KMS-11 (cell line): Measurements from ENCODE around the gene ERCC3.
"Not testable (repeated sequence)": the region's sequence is repeated elsewhere in the genome, so short reads cannot be mapped to it uniquely, and the experiment has no call there.

ENCODE experiments used
- H2AFZ ChIP-seq: fragments of 200-600 bp; sonication (generic); 2 replicates; pipeline ENCODE4 v1.6.1; 2016; ENCODE audit warnings: antibody characterized with exemption, mixed run types, low read depth
- H3K27ac ChIP-seq: fragments of 200-600 bp; sonication (generic); 2 replicates; pipeline ENCODE4 v1.6.1; 2016; ENCODE audit warnings: mild to moderate bottlenecking, mixed run types
- H3K27me3 ChIP-seq: fragments of 200-600 bp; sonication (generic); 2 replicates; pipeline ENCODE4 v1.6.1; 2017; ENCODE audit warnings: mild to moderate bottlenecking, low read depth, mixed run types, moderate library complexity; ENCODE audit not compliant: insufficient read depth
- H3K36me3 ChIP-seq: fragments of 200-600 bp; sonication (generic); 2 replicates; pipeline ENCODE4 v1.6.1; 2017; ENCODE audit warnings: mild to moderate bottlenecking, mixed run types; ENCODE audit not compliant: insufficient read depth
- H3K4me1 ChIP-seq: fragments of 200-600 bp; sonication (generic); 2 replicates; pipeline ENCODE4 v1.6.1; 2016; ENCODE audit warnings: mild to moderate bottlenecking, low read depth, mixed run types; ENCODE audit not compliant: poor library complexity, severe bottlenecking
- H3K4me2 ChIP-seq: fragments of 200-600 bp; sonication (generic); 2 replicates; pipeline ENCODE4 v1.7.0; 2016; ENCODE audit warnings: mild to moderate bottlenecking, mixed run types
- H3K4me3 ChIP-seq: fragments of 200-600 bp; sonication (generic); IDR thresholded peaks from 2 replicates; pipeline ENCODE4 v1.6.1; 2017; ENCODE audit warnings: low read depth, low read length, mixed read lengths; ENCODE audit not compliant: insufficient read depth
- H3K79me2 ChIP-seq: fragments of 200-600 bp; sonication (generic); 2 replicates; pipeline ENCODE4 v1.6.1; 2016; ENCODE audit warnings: low read depth, mixed run types; ENCODE audit not compliant: insufficient read depth
- H3K9ac ChIP-seq: fragments of 200-600 bp; sonication (generic); 2 replicates; pipeline ENCODE4 v1.6.1; 2016; ENCODE audit warnings: mild to moderate bottlenecking, mixed run types
- H4K20me1 ChIP-seq: fragments of 200-600 bp; sonication (generic); 2 replicates; pipeline ENCODE4 v1.6.1; 2016; ENCODE audit warnings: mild to moderate bottlenecking, mixed run types; ENCODE audit not compliant: insufficient read depth
- TF ChIP-seq, protein P1 (sequence below): fragments of 200-600 bp; sonication (generic); conservative IDR thresholded peaks from 2 replicates; pipeline ENCODE4 v1.6.1; 2017; ENCODE audit warnings: low read depth, mild to moderate bottlenecking, antibody characterized with exemption, low read length, moderate library complexity, mixed read lengths

The ERCC3 gene

DNA sequence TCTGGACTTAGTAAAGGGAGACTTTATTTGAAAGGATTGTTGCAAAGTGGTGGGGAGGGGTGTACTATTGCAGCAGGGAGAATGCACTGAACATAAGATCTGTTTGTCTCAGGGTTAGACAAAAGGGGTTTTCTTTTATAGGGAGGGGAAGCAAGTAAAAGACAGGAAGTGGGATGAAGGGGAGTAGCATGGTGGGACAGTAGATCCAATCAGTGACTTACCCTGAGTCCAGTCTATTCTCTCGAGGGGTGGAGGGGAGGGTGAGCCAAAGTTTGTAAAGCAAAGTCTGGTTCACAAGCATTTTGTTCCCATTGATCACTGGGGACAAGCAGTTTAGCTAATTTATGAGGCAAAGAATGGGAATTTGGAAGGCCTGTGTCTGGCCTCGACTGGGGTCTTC lies 38.8 kb downstream of the ERCC3 start:
- Histone ChIP-seq H3K9ac (no peak overlapping the region), H3K27me3 (no peaks in the 10 kb centered on the region), H3K4me3 (no peak overlapping the region), H3K79me2 (no peaks in the 10 kb centered on the region), H3K36me3 (no peaks in the 10 kb centered on the region), H3K27ac (no peak overlapping the region), H4K20me1 (no peaks in the 10 kb centered on the region), H3K4me1 (no peaks in the 10 kb centered on the region), H2AFZ (no peak overlapping the region), H3K4me2 (no peak overlapping the region)
- TF ChIP-seq, protein P1, sequence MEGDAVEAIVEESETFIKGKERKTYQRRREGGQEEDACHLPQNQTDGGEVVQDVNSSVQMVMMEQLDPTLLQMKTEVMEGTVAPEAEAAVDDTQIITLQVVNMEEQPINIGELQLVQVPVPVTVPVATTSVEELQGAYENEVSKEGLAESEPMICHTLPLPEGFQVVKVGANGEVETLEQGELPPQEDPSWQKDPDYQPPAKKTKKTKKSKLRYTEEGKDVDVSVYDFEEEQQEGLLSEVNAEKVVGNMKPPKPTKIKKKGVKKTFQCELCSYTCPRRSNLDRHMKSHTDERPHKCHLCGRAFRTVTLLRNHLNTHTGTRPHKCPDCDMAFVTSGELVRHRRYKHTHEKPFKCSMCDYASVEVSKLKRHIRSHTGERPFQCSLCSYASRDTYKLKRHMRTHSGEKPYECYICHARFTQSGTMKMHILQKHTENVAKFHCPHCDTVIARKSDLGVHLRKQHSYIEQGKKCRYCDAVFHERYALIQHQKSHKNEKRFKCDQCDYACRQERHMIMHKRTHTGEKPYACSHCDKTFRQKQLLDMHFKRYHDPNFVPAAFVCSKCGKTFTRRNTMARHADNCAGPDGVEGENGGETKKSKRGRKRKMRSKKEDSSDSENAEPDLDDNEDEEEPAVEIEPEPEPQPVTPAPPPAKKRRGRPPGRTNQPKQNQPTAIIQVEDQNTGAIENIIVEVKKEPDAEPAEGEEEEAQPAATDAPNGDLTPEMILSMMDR: no peak

GRCh38 chr2:127254386-127254981 lies 39.5 kb downstream of the ERCC3 start:
- no peaks in the 10 kb centered on the region for H3K36me3 ChIP-seq
- H3K79me2 ChIP-seq: no peaks in the 10 kb centered on the region
- H3K4me2 ChIP-seq: no peak overlapping the region
- H3K4me3 ChIP-seq: no peak overlapping the region
- H3K27ac ChIP-seq: no peak overlapping the region
- no peaks in the 10 kb centered on the region for H3K4me1 ChIP-seq
- H3K27me3 ChIP-seq: no peaks in the 10 kb centered on the region
- no peak overlapping the region for H3K9ac ChIP-seq
- no peak overlapping the region for H2AFZ ChIP-seq
- TF ChIP-seq, protein P1: no peak
- H4K20me1 ChIP-seq: no peaks in the 10 kb centered on the region

- not testable (repeated sequence) for H3K9ac ChIP-seq, H4K20me1 ChIP-seq, H3K4me1 ChIP-seq, H3K27me3 ChIP-seq, H3K4me2 ChIP-seq, H3K79me2 ChIP-seq, H3K27ac ChIP-seq, H3K4me3 ChIP-seq, H3K36me3 ChIP-seq, H2AFZ ChIP-seq
Observed at GRCh38 chr2:127241184-127241583, 52.8 kb downstream of the ERCC3 start.

- H3K27me3 ChIP-seq: no peaks in the 10 kb centered on the region
- H3K27ac ChIP-seq: no peak overlapping the region
- no peaks in the 10 kb centered on the region for H3K79me2 ChIP-seq
- no peak overlapping the region for H3K4me2 ChIP-seq
- H3K9ac ChIP-seq: no peak overlapping the region
- H4K20me1 ChIP-seq: no peaks in the 10 kb centered on the region
- no peak overlapping the region for H3K4me3 ChIP-seq
- H3K4me1 ChIP-seq: no peaks in the 10 kb centered on the region
- H2AFZ ChIP-seq: no peak overlapping the region
- TF ChIP-seq, protein P1: no peak
- H3K36me3 ChIP-seq: no peaks in the 10 kb centered on the region
Observed at GRCh38 chr2:127239395-127239794, 54.5 kb downstream of the ERCC3 start.

- not testable (repeated sequence) for H3K27ac ChIP-seq, H3K9ac ChIP-seq, H3K36me3 ChIP-seq, H3K79me2 ChIP-seq, H4K20me1 ChIP-seq, H3K4me3 ChIP-seq, H2AFZ ChIP-seq, H3K4me1 ChIP-seq, H3K27me3 ChIP-seq, H3K4me2 ChIP-seq
Observed at GRCh38 chr2:127237768-127238167, 56.2 kb downstream of the ERCC3 start.
